GM19395 (cell line): ENCODE measurements around the gene CBFA2T3.

ENCODE experiments used
- ATAC-seq: cut with Tn5 transposase; IDR thresholded peaks from one replicate; pipeline ENCODE4 v1.9.1; 2021; ENCODE audit warnings: mild to moderate bottlenecking, moderate library complexity; ENCODE audit not compliant: unreplicated experiment

The CBFA2T3 gene

DNA sequence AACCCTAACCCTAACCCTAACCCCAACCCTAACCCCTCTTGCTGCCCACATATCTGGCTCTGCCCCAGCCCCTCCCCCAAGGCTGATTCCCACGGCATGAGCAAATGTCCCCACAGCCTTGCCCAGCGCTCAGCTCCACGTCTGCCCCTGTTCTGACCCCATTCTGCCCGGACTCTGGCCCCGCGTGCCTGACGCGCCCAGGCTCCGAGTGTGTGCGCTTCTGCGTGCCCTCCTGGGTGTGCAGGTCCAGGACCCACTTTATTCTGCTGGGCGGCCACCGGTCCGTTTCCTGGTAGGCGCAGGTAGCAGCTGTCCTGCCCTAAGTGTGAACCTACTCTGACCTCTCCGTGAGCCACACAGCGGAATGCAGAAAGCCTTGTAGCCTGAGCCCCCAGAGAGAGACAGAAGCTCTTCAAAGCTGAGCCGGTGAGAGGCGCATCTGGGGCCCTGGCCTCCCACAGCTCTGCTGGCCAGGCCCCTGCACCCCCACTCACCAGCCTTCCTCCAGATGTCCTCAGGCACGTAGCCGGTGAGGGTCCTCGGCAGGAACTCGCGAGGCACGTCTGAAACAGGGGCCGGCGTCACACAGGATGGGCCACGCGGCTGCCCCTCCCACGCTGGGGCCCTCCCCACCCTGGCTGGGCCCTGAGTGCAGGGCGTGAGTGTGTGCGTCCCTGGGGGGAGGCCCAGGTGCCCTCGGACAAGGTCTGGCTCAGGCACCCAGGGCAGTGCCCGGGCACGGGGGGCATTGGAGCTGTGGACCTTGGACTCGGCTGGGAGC is 96.6 kb downstream of the CBFA2T3 start:
- no peak for ATAC-seq

DNA sequence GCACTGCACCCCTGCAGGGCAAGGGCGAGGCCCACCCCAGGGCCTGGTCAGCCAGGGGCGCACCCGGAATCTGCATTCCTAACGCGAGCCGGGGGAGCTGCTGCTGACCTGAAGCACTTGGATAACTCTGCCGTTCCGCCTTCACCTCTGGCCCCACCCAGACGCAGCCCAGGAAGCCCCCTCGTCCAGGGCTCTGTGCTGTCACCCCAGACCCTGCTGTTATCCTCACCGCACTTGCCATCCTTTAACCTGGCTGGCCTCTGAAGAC is 97.3 kb downstream of the CBFA2T3 start:
- ATAC-seq = no peak

DNA sequence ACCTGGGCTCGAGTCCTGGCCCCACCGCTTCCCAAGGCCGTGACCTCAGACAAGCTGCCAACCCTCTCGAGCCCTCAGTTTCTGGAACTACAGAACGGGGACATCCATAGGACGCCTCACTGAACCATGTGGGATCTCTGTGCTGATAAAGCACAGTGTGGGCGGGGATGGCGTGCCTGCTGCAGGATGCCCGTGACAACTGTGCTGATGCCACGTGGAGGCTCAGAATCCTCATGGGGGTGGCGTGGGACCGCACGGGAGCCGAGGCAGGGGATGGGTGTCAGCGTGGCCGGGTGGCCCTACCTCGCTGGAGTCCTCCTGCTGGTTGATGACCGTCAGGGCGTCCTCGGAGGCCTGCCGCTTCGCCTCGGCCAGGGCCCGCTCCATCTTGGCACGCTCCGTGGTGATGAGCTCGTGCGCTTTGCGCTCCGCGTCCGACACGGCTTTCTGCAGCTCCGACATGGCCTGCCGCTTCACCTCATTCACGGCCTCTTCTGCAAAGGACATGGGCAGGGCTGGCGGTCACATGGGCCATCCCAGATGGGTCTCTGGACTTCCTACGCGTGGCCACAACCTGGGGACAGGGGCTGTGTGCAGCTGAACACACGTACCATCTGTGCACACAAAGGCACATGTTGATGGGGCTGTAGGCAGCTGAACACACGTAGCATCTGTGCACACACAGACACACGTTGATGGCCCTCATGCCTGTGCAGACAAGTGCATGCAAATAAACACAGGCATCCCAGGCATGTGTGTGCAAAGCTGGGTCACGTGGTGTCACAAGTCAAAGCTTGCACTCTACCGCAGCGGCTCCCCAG is 97.8 kb downstream of the CBFA2T3 start:
- no peak for ATAC-seq

DNA sequence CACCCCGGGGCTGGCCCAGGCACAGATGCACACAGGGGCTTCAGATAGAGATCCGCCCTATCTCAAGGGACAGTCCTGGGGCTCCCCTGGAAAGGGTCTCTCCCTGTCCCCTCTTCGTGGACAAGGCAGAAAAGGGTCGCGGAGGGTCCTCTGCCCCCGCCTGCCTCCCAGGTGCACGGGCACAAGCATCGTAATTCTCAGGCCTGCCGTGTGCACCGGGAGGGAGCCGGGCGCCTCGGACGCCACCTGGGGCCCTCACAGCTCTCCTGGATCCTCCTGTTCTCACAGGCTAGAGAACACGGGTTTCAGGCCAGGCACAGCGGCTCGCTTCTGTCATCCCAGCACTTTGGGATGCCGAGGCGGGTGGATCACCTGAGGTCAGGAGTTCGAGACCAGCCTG is 98.7 kb downstream of the CBFA2T3 start:
- no peak for ATAC-seq

DNA sequence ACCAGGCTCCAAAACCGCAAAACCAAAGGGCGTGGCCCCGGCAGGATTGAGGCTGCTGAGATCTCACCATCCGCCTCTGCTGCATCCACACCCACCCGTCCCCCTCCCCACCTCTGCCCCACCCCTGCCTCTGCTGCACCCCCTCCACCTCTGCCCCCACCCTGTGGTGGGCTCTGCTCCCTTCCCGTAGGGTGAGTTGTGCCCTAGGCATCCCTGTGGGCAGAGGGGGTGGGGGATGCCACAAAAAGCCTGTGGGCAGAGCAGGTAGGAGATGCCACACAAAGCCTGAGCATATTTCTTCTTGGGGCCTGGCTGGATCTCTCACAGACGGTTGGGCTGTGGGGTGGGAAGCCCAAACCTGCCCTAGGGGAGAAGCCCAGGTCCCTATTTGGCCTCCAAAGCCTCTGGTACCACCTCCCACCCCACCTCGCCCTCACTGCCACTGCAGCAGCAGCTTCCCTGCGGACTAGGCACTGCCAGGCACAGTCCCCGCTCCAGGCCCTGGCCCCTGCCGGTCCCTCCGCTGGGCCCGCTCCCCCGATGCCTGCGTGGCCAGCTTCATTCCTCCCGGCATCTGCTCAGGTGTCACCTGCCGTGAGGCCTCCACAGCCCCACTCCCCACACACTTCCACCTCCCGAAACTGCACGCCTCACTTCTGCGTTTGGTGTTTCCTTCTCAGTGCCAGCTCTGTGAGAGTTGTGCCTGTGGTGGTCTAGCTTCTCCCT is 99.3 kb downstream of the CBFA2T3 start:
- ATAC-seq = no peak

DNA sequence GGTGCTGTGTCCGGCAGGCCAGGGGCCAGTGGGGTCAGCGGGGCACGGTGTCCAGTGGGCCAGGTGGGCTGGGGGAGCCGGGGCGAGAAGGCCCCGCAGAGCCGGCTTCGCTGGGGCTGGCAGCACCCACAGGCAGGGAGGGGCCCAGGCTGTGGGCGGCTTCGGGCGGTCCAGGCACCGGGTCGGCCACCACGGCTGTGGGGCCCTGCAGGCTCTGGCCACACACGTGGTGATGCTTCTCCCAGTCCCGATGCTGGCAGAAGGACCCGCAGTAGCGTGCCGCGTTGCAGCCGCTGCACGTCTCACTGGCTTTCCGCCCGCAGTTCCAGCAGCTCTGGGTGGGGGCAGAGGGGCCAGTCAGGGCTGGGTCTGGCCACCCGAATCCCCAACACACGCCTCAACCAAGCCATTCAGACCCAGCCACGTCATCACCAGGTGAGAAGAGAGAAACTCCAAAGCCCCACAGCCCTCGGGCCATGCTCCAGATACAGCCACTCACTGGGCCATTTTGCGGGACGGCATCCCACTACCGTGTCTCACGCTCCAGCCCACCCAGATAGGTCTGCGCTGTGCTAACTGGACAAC is 100.0 kb downstream of the CBFA2T3 start:
- ATAC-seq = no peak

DNA sequence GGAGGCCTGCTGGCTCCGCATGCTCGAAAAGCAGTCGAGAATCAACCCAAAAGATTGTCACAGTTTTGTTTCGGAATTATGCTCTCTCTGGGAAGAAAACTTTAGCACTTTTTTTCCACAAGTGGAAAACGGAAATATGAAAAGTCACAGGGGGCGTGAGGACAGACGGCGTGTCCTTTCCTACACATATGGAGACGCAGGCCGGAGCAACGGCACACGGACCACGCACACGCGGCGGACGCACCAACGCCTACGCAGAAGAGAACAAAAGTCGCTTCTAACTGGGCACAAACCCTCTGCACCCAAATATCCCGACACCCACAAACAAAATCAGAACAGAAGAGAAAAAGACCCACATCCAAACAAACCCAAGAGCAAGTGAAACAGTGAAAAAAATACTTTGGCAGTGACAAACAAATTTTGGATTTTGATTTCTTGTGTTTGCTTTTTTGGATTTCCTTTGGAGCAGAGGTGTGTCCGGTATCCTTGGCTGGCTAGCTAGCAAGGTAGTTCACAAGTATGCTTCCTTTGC is 101.2 kb downstream of the CBFA2T3 start:
- ATAC-seq = no peak

DNA sequence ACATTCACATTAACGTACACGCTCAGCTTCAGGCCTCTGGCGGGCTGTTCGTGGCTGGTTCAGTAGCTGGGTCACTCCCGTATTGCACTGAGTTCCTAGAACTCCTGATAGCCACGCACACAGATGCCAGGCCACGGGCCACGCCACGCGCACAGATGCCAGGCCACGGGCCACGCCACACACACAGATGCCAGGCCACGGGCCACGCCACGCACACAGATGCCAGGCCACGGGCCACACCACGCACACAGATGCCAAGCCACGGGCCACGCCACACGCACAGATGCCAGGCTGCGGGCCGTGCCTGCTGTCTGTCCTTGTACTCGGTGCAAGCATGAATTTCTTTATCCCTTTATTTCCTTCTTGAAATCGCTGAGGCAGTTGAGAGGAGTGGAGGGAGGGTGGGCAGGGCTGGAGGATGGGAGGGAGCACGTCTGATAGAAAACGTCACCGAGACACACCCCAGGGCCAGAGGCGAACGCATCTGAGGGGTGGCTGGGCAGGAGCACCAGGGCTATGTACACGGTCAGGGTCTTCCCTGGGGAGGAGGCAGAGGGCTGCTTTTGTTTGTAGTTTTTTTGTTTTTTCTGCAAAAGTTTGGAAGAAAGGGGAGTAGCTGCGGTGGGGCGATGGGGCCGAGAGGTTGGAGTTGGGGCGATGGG is 101.9 kb downstream of the CBFA2T3 start:
- ATAC-seq = no peak

DNA sequence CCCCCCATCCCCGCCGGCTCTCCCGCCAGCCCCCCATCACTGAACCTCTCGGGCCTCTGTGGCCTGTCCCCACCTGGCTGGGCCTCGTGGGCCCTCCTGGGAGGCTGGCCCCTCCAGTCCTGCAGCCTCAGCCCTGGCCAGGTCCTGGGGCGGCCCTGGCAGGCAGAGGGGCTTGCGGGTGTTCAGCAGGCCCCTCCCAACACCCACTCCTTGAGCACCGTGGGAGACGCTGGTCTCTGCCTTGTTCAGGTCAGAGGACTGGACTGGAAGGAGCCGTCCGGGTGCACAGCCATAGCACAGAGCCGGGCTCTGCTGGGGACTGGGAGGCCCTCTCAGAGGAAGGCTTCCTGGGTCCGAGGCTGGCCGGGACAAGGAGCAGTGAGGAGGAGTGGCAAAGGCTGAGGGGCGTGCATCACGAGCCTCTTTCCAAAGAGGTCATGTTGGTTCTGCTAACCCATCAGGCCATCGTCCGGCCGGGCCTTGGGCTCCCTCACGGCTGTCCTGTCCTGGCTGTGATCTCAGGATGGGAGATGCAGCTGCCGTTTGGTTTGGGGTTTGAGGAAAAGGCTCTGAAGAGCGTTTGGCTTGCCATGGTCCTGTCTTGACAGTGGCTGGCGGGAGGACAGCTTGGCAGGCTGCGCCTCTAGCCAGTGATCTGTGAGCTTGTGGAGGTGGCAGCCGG is 104.2 kb downstream of the CBFA2T3 start:
- no peak for ATAC-seq

DNA sequence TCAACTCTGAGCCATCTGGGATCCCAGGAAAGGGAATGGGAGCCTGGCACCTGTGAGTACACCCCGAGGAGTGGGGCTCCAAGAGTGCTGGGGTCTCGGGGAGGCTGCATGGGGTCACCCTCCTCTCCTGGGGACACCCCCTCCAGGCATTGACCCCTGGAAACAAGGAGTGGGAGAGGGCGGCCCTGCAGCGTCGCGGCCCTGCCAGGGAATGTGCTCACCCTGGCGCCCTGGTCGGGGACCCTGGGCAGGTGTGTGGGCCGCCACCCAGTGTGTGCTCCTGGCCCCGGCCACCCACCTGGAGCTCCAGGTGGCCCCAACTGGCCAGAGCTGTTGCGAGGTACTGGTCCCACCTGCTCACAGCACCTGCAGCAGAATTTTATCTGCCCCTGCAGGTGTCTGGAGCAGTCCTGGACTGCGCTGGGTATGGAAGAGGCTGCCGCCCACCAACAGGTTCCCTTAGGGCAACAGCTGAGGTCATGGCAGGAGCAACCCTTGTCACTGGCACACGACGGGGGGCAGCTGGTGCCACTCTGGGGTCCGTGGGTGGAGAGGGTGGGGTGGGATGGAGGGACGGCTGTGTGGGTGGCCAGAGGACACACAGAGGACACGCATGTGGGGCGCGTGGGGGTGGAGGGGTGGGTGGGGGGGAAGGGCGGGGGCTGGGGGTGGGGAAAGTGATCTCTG is 105.1 kb downstream of the CBFA2T3 start:
- ATAC-seq = no peak

DNA sequence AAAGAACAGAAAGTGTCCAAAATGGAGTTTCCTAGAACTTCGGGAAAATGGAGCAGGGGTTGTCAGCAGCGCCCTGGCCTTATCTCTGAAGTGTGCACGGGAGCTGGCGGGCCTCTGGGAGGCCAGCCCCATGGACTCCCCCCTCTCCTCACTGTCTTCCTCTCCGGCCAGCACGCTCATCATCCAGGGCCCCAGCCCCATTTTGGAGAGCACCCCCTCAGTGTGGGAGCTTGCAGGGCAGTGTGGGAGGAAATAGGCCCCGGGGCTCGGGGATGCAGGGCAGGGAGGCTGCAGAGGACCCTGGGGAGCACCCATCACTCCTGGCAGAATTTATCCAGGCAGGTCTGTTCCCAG is 105.7 kb downstream of the CBFA2T3 start:
- no peak for ATAC-seq

DNA sequence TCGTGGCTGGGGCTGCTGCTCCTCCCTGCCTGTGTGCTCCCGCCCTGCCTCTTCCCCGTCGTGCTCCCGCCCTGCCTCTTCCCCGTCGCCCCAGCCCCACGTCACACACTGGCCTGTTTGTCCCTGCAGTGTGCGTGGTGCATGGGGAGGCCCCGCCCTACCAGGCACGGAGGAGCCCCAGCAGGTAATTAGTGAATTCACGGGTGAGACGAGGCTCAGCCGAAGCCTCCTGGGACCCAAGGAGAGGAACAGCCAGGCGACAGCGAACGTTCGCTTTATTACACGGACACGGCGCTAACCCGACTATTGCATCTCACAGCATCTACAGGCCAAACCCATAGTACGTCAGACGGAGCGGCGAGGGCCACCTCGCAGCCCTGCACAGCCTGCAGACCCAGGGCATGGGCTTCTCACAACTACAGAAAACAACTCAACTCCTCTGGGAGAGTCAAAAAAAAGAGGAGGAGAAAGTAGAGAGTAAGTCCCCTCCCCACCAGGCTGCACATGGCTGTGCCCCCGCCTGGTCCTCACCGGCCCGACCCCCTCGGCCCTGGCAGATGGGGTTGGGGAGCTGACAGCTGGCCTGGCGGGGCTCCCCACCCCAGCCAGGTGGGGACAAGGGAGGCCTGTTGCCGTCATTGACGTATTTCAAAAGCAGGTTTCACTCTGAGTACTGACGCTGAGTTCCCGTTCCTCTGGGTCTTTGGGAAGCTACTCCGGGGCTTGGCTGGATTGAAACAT is 106.2 kb downstream of the CBFA2T3 start:
- ATAC-seq = no peak

DNA sequence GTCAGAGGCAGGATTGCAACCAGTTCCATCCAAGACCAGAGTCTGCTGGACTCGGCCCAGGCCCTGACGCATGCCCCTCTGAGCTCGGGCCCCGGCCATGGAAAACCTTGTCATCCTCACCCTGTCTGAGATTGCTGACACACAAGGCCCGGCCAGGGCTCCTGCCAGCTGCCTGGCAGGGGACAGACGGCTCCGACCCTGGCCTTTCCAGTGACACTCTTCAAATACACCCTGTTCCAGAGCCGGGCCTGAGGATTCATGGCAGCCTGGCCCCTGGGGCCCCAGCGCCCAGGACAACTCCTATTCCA is 107.4 kb downstream of the CBFA2T3 start:
- ATAC-seq = no peak

DNA sequence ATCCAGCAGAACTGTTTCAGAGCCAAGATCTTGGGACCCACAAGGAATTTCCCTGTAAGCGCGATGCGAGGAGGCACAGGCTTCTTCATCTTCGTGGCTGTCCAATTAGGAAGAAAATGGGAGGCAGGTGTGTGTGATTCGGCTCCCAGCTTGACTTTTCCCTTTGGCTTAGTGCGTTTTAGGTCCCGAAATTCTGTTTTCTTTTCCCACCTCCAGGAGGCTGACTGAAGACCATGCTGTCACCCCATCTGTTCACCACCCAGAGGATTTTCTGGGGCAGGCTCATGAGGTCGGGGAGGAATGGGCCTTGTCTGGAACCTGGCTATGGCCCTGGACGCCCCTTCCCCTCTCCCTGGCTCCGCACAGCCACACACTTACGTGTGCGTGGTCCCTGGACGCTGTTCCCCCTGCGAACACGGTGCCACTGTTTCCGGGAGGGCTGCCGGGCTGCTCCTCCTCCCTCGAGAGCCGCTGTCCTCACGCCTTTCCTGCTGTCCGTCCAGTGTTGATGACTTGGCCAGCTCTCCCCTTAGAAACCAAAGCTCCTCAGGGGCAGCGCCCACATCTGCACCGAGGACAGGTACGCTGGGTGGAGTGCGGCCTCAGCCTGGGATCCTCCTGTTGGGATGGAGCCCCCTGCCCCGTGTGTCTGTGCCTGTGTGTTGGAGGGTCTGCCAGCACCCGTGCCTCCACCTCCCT is 107.9 kb downstream of the CBFA2T3 start:
- no peak for ATAC-seq

DNA sequence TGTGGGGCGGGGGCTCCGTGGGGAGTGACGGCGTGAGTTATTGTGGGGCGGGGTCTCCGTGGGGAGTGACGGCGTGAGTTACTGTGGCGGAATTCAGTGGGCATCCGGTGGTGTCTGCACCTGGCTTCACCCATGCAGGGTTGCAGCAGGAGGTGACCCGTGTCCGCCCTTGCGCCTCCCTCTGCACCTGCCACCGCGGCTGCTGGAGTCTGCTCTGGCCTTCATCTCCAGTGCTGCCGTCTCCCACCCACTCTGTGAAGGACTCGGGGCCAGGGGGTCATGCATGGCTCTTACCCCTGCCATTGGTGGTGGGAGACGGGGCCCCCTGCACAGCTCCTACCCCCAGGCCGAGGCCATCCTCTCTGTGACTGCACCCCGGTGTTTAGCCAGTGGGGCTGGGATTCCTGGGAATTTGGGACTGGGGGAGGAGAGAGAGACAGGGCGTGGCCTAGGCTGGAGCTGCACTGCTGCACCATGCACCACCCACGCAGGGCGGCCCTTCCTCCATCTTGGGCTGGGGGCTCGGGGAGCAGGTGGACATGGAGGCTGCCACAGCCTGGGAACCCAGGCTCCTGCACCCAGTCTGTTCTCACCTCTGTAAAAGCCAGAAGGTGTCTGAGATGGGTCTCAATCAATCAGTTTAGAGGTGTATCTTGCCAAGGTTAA is 109.3 kb downstream of the CBFA2T3 start:
- no peak for ATAC-seq

DNA sequence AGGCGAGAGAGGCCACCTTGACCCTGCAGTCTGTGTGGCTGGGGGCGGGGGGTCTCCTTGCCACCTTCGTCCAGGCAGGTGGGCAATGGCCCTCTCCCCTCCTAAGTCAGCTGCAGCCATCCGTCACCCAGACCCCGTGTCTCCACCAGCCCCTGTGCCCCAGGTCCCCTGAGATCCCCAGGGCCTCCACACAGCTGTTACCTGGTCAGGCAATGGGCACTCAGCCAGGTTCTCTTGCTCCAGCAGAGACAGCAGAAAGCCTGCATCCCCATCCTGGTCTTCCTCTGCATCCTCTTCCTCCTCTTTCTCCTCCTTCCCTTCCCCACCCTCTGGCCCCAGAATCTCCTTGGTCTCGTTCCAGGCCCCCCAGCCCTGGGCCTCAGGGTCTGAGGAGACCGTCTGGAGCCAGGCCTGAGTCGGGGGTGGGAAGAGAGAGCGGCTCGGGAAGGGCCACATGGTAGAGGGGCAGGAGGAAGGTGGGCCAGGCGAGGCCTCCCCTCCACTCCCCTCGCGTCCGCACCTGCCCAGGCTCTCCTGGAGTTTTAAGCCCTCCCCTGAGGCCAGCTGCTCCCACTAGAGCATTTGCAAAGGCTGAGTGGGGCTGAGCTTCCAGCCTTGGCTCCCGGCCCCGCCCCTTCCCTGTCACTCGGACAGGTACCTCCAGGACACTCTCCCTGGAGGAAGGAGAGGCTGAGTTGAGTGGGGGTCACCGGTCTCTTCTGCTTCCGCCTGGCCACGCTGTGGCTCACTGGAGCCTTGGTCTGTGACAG is 110.7 kb downstream of the CBFA2T3 start, which contains the start of gene PABPN1L:
Gene PABPN1L, minus strand, starts transcription at position 510 of the 770 bp plus-strand sequence. Its CDS starts 54 bp downstream, at position 456.
- no peak for ATAC-seq

DNA sequence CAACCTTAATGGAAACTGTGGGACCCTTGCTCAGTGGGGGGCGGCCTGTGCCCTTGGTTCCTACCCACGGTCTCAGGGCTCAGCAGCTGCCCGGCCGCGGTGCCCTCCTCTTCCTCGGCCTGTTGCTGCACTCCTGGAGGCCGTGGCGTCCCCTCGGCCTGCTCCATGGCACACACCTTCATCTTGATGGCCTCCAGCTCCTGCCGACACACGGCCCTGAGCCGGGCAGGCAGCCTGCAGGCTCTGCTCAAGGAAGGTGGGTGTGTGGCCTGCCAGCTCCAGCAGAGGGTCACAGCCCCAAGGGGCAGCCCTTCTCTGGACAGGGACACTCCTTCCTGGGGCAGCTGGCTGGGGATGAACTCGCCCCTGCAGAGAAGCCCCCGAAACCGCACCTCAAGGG is 111.3 kb downstream of the CBFA2T3 start:
- ATAC-seq = no peak
